K562 (cell line): ENCODE measurements around the gene CNKSR3. TPM values are rescaled to one million over a fixed set of nuclear protein-coding genes. Genes with fewer than 3 reads are reported as not detected.
A peak's percentile ranks its signal among the peaks of the same experiment; 100 is the strongest.

ENCODE experiments used
- ATAC-seq: fragments of 200-7000 bp; cut with Tn5 transposase; 3 replicates; pipeline ENCODE4 v1.9.1; 2020; ENCODE audit warnings: moderate library complexity
- BruUV-seq: library from RNA; stranded (reverse); fragments of 400-500 nt; replicated peaks from 2 replicates; lab custom pipeline; 2021; lab: Mats Ljungman, UMichigan
- CTCF ChIA-PET: fragments of 300-600 bp; formaldehyde crosslinking; extraction: SDS; loops from one replicate; lab custom pipeline; 2021; ENCODE audit warnings: low intra/inter-chr PET ratio; lab: Yijun Ruan, JAX
- POLR2A ChIA-PET: fragments of 300-600, 350-650 bp; sonication (Branson Sonifier 250); formaldehyde crosslinking; extraction: SDS; loops from one replicate; lab custom pipeline; 2021; ENCODE audit warnings: antibody characterized with exemption, inconsistent platforms; lab: Yijun Ruan, JAX
- DNase-seq, 4 experiments: peaks; one replicate each; pipeline versions ENCODE4 v3.0.0 to v3.0.0-alpha.2; 2011 to 2018; ENCODE audit warnings: low spot score in 3 of 4, mixed read lengths in 3 of 4; ENCODE audit errors: extremely low read depth in 1 of 4
- FAIRE-seq: peaks from 2 replicates; lab custom pipeline; 2011; peaks lifted over from hg19 to GRCh38; lab: Jason Lieb, UNC
- H2AFZ ChIP-seq: 2 replicates; pipeline ENCODE4 v1.6.0; 2011; ENCODE audit warnings: low read depth, low read length, control low read depth, inconsistent platforms
- H3K27ac ChIP-seq: fragments of 200-600 bp; 3 replicates; pipeline ENCODE4 v1.8.0; 2011; ENCODE audit warnings: low read depth, mild to moderate bottlenecking, control low read depth, inconsistent platforms, low read length, moderate library complexity, mixed read lengths; ENCODE audit errors: extremely low read depth
- H3K27me3 ChIP-seq, 2 experiments: fragments of 300-600 bp in 1 of 2; 2 replicates in 1 of 2; 3 replicates in 1 of 2; pipeline versions ENCODE4 v1.6.0 to v1.8.0; 2011; ENCODE audit warnings: inconsistent platforms in 2 of 2, low read length in 2 of 2, mild to moderate bottlenecking in 1 of 2, mixed read lengths in 1 of 2, moderate library complexity in 1 of 2; ENCODE audit not compliant: control insufficient read depth in 2 of 2, insufficient read depth in 2 of 2
- H3K36me3 ChIP-seq: fragments of 300-600 bp; 3 replicates; pipeline ENCODE4 v1.8.0; 2011; ENCODE audit warnings: mild to moderate bottlenecking, low read length, inconsistent platforms; ENCODE audit not compliant: control insufficient read depth, insufficient read depth
- H3K4me1 ChIP-seq, 2 experiments: fragments of 200-600 bp in 1 of 2; replicated peaks in 1 of 2; 2 replicates in 1 of 2; 3 replicates in 1 of 2; pipeline versions ENCODE4 v1.5.1 to v1.8.0; 2011; ENCODE audit warnings: inconsistent platforms in 2 of 2, low read length in 2 of 2, mild to moderate bottlenecking in 1 of 2, mixed read lengths in 1 of 2, moderate library complexity in 1 of 2; ENCODE audit not compliant: control insufficient read depth in 2 of 2, insufficient read depth in 2 of 2
- H3K4me2 ChIP-seq: 2 replicates; pipeline ENCODE4 v1.6.1; 2011; ENCODE audit warnings: low read length, control low read depth, inconsistent platforms, mixed read lengths; ENCODE audit not compliant: insufficient read depth
- H3K4me3 ChIP-seq: fragments of 200-600 bp; sonication (generic), shearing (Covaris generic); 2 replicates; pipeline ENCODE4 v1.5.1; 2016; ENCODE audit warnings: control low read depth, inconsistent platforms
- H3K79me2 ChIP-seq: fragments of 200-600 bp; 3 replicates; pipeline ENCODE4 v1.8.0; 2011; ENCODE audit warnings: low read length, inconsistent platforms; ENCODE audit not compliant: control insufficient read depth, insufficient read depth
- H3K9ac ChIP-seq, 2 experiments: 2 replicates each; pipeline versions ENCODE4 v1.6.0 to v1.6.1; 2011; ENCODE audit warnings: low read depth in 2 of 2, low read length in 2 of 2, control low read depth in 1 of 2, inconsistent platforms in 1 of 2, mild to moderate bottlenecking in 1 of 2, mixed read lengths in 1 of 2; ENCODE audit not compliant: insufficient read depth in 1 of 2
- H3K9me1 ChIP-seq: one replicate; pipeline ENCODE4 v1.6.0; 2011; ENCODE audit warnings: inconsistent platforms, mild to moderate bottlenecking, low read length, moderate library complexity; ENCODE audit not compliant: control insufficient read depth, insufficient read depth
- H3K9me3 ChIP-seq: replicated peaks from 2 replicates; pipeline ENCODE4 v1.5.1; 2011; ENCODE audit warnings: low read depth, low read length, inconsistent platforms; ENCODE audit not compliant: control insufficient read depth, insufficient read depth
- H4K20me1 ChIP-seq: replicated peaks from 2 replicates; pipeline ENCODE4 v1.6.1; 2011; ENCODE audit warnings: low read length, inconsistent platforms, mixed read lengths; ENCODE audit not compliant: control insufficient read depth, insufficient read depth
- NFIC ChIP-seq: fragments of 450-650 bp; IDR thresholded peaks from 2 replicates; pipeline ENCODE4 v1.6.1; 2017; ENCODE audit warnings: mild to moderate bottlenecking, inconsistent platforms
- TFAM ChIP-seq: fragments of 250-450 bp; sonication (Bioruptor Pico); conservative IDR thresholded peaks from 2 replicates; pipeline ENCODE4 v1.5.0; 2021; ENCODE audit warnings: mild to moderate bottlenecking, moderate library complexity
- WGBS: fragments of 100-300 bp; shearing (Covaris generic); methylation state at CpG from one replicate; pipeline ENCODE4 v1.1.6; 2016; ENCODE audit warnings: low coverage, mixed read lengths; ENCODE audit not compliant: insufficient coverage; ENCODE audit errors: missing lambda C conversion rate; 5-methylcytosine and 5-hydroxymethylcytosine counted together
- in situ Hi-C: fragments of 300-500 bp; cut with MboI; formaldehyde crosslinking; loops from 4 replicates; pipeline ENCODE4 v1.15.0; 2018; ENCODE audit warnings: inconsistent platforms, mixed read lengths
- intact Hi-C: fragments of 100-400 bp; cut with micrococcal nuclease; formaldehyde crosslinking; loops from 2 replicates; pipeline ENCODE4 v1.14.2; 2022
- polyA plus RNA-seq, 8 experiments: library from polyadenylated mRNA; depleted of rRNA in 4 of 8; stranded (reverse) in 5 of 8; unstranded in 3 of 8; fragments of >200 nt; fragmentation: Nextera tagmentation in 2 of 8; fragmentation: Illumina TruSeq in 1 of 8; extraction: Ambion mirVana in 2 of 8; extraction: Trizol in 1 of 8; gene quantifications; 2 replicates each; pipeline versions ENCODE4 v1.2.1 to v1.2.3, GENCODE V29; 2011 to 2014; ENCODE audit warnings: inconsistent platforms in 1 of 8, missing spikeins in 1 of 8
- total RNA-seq, 7 experiments: library from RNA; depleted of rRNA in 6 of 7; stranded (reverse); fragments of >200 nt in 6 of 7; fragmentation: Illumina TruSeq in 2 of 7; extraction: Trizol in 2 of 7; gene quantifications; 2 replicates each; pipeline versions ENCODE4 v1.2.1 to v1.2.3, GENCODE V29; 2011 to 2021; ENCODE audit warnings: low replicate concordance in 1 of 7
- TF ChIP-seq, protein P1 (sequence below): fragments of 250-450 bp; sonication (Bioruptor Pico); IDR thresholded peaks from 2 replicates; pipeline ENCODE4 v1.8.0; 2021; ENCODE audit warnings: moderate library complexity, mild to moderate bottlenecking, inconsistent platforms
- TF ChIP-seq, protein P2 (sequence below): fragments of 250-450 bp; sonication (Bioruptor Pico); IDR thresholded peaks from 2 replicates; pipeline ENCODE4 v1.5.0; 2021; ENCODE audit warnings: mild to moderate bottlenecking, borderline replicate concordance

Gene CNKSR3
- total and polyA plus RNA-seq, 9 of the 15 experiments (the other 6 are each of a cell fraction or from before 2014, with no cell fraction given), result 4.5 to 29.6 (median 9.5) TPM

DNA sequence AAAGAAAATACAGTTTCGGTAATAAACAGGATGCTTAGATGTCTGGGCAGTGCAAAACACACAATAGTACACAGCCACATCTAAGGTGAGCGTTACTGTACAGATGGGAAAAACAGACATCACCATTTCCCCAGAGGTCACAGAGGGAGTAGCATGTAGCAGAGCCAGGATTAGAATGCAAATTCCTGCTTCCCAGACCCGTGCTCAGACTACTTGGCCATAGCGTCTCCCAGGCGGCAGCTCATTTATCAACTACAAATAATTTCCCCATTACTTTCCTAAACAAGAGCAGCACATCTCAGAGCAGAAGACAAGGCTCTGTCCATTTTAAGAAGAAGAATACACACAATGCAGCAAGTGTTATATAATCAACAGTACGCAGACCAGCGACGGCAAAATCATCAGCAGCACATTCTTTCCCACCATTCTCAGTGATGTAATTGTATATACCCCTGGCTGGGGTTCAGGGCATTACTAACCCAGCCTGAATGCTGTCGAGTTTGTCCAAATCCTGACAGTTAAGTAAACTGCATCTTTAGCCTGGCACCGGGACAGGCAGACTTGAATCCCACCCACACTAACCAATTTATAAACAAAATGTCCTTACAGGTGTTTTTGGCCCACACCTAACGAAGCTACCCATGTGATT is 61.9 kb downstream of the CNKSR3 start (continued):
- TF ChIP-seq, protein P1, sequence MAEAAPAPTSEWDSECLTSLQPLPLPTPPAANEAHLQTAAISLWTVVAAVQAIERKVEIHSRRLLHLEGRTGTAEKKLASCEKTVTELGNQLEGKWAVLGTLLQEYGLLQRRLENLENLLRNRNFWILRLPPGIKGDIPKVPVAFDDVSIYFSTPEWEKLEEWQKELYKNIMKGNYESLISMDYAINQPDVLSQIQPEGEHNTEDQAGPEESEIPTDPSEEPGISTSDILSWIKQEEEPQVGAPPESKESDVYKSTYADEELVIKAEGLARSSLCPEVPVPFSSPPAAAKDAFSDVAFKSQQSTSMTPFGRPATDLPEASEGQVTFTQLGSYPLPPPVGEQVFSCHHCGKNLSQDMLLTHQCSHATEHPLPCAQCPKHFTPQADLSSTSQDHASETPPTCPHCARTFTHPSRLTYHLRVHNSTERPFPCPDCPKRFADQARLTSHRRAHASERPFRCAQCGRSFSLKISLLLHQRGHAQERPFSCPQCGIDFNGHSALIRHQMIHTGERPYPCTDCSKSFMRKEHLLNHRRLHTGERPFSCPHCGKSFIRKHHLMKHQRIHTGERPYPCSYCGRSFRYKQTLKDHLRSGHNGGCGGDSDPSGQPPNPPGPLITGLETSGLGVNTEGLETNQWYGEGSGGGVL (CRISPR knock-in tag), result no peak

DNA sequence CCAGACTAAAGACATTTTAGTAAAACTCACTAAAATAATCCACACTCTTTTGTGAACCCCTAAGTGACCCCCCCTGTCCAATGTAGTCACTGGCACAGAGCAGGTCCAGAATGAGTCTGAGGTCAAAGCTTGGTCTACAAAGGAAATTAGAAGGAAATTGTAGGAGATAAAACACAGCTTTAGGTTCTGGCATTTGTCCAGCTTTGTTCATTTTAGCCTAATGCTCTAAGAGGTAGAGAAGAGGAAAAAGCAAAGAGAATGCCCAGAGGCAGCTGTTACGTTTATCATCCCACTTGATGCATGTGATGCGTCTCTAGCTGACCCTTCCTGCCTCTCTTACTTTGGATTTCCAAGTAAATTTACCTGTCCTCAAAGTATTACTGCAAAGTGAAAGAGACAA is 62.5 kb downstream of the CNKSR3 start:
- intact Hi-C loops (no loop called here), in situ Hi-C loops (no loop called here)
- Histone ChIP-seq H3K9me3 (no peaks in the 10 kb centered on the region), H3K79me2 (peaks cover 29% of the 10 kb centered on the region; the same call in 2 of the 3 replicates), H3K4me2 (no peak overlapping the region), H4K20me1 (no peaks in the 10 kb centered on the region), H3K9ac (no peak overlapping the region), H3K9me1 (peaks cover 3% of the 10 kb centered on the region), H3K4me3 (no peak overlapping the region), H2AFZ (no peak overlapping the region), H3K4me1 (peaks cover 3 to 5% of the 10 kb centered on the region in 2 experiments; a peak in 2 of 5 replicates), H3K27ac (no peak overlapping the region), H3K36me3 (peaks cover 16% of the 10 kb centered on the region; the same call in 1 of the 3 replicates), H3K27me3 (no peaks in the 10 kb centered on the region)
- BruUV-seq, result no TSS peak
- ChIA-PET CTCF (no interaction called here), POLR2A (no interaction called here)
- no peak for TF ChIP-seq TFAM
- TF ChIP-seq, protein P2, sequence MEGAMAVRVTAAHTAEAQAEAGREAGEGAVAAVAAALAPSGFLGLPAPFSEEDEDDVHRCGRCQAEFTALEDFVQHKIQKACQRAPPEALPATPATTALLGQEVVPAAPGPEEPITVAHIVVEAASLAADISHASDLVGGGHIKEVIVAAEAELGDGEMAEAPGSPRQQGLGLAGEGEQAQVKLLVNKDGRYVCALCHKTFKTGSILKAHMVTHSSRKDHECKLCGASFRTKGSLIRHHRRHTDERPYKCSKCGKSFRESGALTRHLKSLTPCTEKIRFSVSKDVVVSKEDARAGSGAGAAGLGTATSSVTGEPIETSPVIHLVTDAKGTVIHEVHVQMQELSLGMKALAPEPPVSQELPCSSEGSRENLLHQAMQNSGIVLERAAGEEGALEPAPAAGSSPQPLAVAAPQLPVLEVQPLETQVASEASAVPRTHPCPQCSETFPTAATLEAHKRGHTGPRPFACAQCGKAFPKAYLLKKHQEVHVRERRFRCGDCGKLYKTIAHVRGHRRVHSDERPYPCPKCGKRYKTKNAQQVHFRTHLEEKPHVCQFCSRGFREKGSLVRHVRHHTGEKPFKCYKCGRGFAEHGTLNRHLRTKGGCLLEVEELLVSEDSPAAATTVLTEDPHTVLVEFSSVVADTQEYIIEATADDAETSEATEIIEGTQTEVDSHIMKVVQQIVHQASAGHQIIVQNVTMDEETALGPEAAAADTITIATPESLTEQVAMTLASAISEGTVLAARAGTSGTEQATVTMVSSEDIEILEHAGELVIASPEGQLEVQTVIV (CRISPR knock-in tag), result no peak
- TF ChIP-seq NFIC, result peak; percentile 63
- ATAC-seq (no peak), FAIRE-seq (no peak), DNase-seq (no peak)
- 97% methylated on average over 2 of the region's 2 CpGs for WGBS
